Measurements from ENCODE around the gene TCN2.

- no peak for TF ChIP-seq REST (tag by site-specific recombination; IDR thresholded peaks at IDR 0.05)
- peak; percentile 58 for TF ChIP-seq SP2 (tag by site-specific recombination; IDR thresholded peaks at IDR 0.05)
- TF ChIP-seq ZBTB8A (tag by site-specific recombination; IDR thresholded peaks at IDR 0.05), result peak; percentile 45; the same call in 1 of the 2 replicates
- no peak for TF ChIP-seq ZNF274 (IDR thresholded peaks at IDR 0.05; ENCODE audit: low read length)
- TF ChIP-seq ZNF274 (tag by site-specific recombination; IDR thresholded peaks at IDR 0.05; ENCODE audit: borderline replicate concordance), result no peak
- no peak for TF ChIP-seq CTCF (tag by site-specific recombination; IDR thresholded peaks at IDR 0.05)
- TF ChIP-seq ZBTB1 (tag by site-specific recombination; IDR thresholded peaks at IDR 0.05), result no peak
- TF ChIP-seq ZBTB26 (tag by site-specific recombination; optimal IDR thresholded peaks at IDR 0.05), result peak; percentile 72
- TF ChIP-seq ZNF626 (tag by site-specific recombination; IDR thresholded peaks at IDR 0.05), result no peak
- no peak for TF ChIP-seq ZNF292 (tag by site-specific recombination; IDR thresholded peaks at IDR 0.05; ENCODE audit: borderline replicate concordance, low read depth)
- TF ChIP-seq BCL11A (tag by site-specific recombination; IDR thresholded peaks at IDR 0.05; ENCODE audit: low read depth), result no peak
Measured at GRCh38 chr22:30591588-30592359, 15.2 kb upstream of the TCN2 start, which contains the start of gene PES1.
